GM18519 (cell line): ENCODE results near the gene C1QL1.

ENCODE experiments used
- ATAC-seq: cut with Tn5 transposase; IDR thresholded peaks from one replicate; pipeline ENCODE4 v1.9.1; 2021; ENCODE audit warnings: mild to moderate bottlenecking, moderate library complexity; ENCODE audit not compliant: unreplicated experiment, low FRiP score

C1QL1 gene

DNA sequence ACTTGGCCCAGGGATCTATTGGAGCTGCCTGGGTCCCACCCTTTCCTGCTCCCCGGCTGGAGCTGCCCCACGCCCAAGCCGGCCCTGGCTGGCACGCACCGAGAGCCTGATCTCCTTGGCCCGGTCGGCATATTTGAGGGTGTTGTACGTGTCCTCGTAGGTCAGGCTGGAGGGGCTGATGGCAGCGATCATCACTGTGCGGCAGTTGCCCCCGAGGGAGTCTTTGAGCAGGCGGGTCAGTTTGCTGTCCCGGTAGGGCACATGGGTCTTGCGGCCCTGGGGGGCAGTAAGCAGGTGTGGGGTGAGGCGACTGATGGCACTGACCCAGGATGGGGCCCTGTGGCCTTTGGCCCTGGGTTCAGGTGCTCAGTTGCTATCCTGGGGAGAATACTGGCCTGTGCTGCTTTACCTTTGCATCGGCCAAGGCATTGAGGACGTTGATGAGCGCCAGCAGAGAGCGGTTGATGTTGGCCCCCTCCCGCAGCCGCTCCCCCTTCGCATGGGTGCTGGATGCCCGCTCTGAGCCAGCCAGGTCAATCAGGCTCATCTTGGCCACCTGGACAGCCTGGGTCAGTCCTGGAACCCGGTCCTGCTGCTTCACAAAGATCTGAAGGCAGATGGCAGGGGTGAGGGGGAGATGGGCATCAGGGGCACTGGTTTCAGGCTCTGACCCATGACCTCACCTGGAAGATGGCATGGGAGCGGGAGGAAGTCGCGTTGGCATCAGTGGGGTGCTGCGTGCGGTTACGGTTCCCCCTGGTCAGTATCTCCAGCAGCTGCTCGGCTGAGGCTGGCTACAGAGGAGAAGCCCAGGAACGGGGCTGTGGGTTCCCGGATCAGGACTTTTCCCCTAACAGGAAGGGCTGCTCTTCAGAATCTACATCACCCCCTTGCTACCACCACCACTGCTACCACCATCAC is 34.0 kb downstream of the C1QL1 start:
- ATAC-seq: no peak

DNA sequence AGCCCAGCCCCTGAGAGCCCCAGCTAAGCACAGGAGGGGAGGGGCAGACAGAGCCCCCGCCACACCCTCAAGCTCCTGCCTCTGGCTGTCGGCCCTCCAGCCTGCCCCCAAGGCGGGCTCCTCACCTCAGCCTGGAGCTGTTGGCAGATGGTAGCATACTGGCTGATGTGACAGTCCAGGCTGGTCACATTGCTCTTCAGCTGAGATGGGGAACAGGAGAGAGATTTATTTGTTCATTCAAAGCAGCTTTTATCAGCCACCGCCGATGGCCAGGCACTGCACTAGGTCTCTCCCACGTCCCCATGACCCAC is 35.4 kb downstream of the C1QL1 start:
- no peak for ATAC-seq

DNA sequence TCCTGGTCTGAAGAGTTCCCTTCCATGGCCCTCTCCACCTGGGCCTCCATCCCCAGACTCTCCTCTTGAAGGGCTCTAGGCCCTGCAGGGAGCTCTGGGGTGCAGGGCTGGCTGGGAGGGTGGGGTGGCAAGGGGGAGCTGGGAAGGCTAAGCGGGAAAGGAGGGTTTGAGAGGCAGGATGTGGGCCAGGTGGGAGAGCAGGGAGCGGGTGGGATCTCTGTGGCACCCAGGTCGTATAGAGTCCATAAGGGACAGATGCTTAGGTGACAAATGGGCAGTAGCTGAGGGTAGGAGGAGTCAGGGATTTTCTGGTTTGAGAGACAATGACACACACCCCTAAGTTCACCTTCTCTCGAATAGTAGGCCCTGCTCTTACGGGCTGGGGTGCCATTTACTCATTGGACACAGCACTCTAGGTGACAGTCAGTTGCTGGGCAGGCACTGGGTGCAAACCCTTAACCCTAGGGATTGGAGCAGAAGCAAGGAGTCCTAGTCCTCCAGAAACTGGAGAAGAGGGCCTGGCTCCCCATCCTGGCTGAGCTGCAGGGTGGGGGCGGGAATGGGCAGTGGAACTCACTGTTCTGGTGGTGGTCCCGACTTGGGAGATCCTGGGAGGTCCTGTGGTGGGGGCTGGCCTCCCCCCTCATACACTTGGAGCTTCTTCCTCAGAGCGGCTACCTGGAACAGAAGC is 35.9 kb downstream of the C1QL1 start:
- no peak for ATAC-seq

DNA sequence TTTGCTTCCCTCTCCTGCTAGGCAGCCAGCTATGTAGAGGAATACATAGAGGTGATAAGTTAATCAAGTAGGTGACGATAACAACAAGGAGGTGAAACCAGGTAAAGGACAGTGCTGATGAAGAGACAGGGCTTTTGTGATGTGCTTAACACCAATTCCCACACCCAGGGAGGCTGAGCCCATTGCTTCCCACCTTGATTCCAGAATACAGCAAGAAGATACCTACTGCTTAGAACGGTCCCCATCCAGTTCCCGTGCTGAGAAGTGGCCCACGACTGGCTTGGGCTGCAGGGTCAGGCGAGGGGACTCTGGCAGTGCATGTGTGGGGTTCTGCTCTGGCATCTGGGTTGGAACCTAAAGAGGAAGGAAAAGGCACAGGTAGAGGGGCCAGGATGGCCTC is 36.7 kb downstream of the C1QL1 start:
- ATAC-seq: no peak

DNA sequence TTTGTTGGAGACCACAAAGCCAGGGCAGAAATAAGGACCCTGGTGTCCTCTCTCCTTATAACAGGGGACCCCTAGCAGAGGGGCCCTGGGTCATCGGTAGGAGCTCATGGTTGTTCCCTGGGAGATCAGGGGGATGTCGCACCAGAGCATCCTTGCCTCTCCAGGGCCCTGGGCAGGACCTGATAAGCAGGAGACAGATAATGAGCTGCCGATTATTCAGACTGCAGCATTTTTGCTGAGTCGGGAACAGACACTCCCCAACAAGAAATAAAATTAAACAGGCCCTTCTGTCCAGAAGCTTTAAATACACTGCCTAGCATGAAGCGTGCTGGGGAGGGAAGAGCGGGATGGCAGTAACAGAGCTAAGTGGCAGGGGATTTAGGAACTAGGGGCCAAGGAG is 37.4 kb downstream of the C1QL1 start:
- ATAC-seq: no peak

DNA sequence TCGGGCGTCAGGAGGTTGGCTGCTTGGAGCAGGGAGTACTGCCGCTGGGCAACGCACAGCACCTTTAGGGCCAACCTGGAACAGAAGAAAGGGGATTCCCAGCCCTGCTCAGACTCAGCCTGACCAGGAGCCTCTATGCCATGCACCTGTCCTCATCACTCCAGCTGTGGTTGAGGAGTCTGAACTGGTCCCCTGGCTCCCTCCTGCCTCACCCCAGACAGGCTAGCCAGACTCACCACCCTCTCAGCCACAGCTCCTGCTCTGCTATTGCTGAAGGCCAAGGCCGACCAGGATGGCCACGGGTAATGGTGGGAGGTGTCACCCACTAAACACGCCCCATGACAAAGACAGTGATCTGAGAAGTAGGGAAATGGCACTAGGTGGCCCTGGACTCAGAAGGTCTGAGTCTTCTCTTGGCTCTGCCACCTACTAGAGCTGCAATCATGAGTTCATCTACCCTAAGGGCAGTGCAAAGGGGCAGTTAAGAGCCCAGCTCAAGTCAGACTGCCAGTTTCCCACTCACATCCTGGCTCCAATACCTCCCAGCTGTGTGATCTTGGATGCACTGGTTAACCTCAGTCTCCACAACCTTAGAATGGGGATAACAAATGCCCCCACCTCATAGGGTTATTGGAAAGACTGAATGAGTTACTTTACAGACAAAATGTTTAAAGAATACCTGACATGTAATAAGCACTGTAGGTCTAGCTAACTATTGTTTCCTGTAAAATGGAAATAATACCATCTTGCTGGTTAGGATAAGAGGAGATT is 39.0 kb downstream of the C1QL1 start:
- no peak for ATAC-seq

DNA sequence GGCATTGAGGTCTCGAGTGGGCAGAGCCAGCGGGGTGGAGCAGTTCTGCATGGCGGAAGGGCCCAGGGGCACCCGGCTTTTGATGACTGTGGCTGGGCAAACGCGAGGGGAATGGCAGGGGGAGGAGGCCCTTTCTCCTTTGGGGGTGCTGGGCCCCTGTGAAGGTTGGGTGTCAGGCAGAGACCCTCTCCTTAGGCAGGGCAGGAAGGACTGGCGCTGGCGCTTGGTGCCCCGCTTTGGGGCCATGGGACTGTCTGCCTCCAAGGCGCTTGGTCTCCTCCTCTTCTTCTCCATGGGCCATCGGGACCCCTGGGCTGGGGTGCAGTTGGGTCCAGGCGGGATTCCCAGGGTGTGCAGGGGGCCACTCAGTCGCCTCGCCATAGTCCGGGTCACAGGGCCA is 40.0 kb downstream of the C1QL1 start:
- no peak for ATAC-seq

DNA sequence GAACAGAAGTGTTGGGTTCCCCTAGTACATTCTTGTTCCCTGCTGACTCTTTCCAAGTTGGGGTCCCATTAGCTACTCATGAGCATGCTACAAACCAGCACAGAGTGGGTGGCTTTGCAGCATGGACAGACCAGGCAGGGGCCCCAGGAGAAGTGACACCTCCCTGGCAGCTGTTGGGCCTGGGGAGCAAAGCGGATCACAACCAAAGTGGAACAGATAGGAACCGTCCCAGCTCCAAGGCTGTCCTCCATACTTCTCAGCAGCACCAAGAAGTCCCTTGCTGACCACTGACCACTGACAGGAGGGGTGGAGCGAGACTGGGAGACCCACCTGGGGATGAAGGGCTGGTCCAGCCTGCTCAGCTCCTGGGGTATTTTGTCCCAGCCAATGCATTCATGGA is 40.4 kb downstream of the C1QL1 start:
- ATAC-seq: no peak

DNA sequence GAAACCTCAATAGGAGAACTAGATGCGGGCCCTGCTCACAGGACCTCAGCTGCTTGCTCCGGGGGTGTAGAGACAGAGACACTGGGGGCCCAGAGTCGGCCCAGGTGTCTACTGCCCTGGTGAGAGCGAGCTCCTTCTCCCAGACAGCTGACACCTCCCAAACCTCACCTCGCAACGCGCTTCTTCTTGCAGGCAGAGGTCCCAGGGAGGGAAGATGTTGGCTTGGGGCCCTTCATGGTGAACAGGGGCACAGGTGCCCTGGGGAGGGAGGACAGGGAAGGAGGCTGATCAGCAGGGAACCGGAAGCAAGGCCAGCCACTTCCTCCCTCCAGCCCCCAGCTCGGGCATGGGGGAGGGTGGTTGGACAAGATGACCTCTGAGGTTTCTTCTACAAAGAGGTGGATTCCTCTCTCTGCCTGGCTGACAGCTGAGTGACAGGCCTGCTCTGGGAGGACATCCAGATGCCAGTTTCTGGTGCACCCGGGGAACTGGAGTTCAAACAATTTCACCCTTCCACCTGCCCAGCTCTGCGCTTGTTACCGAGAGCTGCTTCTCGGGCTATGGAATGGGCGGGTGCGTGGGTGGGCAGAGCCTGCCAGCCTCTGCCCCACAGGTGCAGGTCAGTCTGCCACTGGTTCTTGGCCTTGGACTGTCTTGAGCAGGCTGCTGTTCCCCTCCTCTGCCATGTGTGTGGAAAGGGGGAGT is 41.1 kb downstream of the C1QL1 start:
- no peak for ATAC-seq

DNA sequence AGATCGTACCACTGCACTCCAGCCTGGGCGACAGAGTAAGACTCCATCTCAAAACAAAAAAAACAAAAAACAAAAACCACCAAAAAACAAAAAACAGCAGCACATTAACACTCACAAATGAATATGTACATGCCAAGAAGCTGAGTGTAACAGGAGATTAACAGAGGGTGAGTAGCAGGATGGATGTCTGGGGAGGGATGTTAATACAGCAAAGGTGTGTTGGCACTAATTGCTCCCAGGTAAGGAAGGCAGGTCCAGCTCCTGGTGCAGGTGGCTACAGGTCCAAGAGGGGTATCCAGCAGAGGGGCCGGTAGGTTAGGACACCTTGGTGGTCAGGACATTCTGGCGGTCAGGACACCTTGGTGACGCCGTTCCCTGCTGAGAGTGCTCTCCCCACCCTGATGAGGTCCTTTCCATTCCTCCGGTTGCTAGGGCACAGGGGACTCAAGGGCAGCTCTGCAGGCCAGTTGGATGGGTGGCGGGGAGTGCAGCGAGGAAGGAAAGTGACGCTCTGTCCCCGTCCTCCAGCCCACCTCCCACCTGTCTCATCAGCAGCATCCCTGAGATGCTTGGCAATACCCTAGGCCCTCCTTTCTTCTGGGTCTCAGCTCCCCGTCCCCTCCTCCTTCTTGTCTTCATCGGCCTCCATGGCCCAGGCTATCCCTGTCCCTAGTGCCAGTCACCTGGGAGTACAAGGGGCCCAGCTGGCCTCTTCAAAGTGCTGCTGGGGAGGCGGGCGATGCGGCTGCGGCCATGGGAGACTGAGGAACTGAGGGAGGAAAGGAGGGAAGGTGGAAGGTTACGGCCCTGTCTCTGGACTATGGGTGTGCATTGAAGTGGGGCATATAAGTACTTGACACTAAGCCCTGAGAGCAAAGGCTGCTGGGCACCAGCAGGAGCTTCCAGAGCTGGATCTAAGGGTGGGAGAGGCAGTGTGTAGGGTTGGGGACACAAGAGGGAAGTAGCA is 42.1 kb downstream of the C1QL1 start:
- no peak for ATAC-seq

DNA sequence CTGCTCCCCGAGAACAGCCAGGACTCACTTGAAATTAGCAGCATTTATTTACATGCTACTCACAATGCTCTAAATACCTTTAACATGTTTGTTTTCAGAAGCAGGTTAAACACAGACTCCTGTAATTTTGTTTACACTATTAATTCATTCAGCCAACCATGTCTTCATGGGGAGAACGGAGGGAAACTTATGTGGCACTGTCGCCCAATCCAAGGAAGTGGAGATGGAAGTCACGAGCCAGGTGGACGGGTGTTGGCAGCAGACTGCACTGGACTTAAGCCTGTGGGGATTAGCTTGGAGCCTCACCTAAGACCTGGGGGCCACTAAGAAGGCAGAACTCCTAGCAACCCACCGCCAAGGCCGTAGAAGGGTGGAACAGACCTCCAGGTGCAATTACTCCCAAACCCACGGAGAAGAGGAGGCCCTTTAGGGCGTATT is 44.0 kb downstream of the C1QL1 start:
- no peak for ATAC-seq

DNA sequence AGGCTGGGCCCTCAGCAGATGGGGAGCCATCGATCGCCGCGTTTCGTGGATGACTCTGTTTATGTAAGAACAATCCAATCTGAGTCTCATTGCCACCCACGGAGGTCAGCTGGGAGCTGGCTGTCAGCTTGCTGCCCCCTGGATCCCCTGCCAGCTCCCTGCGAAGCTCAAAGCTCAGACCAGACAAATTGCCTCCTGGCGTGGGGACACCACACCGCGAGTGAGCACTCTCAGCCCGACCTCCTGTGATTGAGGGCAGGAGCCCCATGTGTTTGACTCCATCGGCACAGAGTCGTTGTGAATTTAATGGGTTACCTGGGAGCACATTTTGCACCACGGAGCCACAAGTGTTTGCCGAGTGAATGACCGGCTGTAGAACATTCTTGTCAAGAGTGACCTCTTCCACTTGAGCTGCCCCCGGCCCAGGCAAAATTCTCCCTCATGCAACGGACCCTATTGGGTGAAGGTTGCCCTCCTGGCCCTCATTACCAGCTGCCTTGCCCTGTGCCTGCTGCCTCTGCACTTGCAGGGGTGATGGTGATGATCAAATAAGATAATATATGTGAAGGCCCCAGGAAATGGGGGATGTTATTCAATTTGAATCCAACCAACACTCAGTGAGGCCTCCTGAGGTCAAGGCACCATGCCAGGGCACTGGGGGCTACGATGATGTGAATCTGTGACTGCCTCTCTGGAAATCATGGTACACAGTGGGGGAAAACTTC is 45.2 kb downstream of the C1QL1 start:
- no peak for ATAC-seq

DNA sequence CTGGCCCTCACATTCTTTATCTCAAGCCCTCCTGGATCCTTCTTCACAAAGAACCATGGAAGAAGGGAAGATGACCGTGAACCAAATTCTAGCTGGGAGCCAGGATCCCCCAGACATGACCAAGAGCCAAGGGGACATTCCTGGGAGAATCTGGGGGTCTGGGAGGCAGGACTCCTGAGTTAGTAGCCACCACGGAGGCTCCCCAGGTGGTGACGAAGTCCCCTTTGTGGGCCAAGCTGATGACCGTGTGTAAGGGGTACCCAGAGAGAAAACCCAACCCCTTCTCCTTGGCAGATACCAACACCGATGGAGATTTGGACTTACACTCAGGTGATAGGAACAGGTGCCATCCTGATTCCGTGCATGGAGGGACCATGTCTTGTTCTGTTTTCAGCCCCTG is 46.0 kb downstream of the C1QL1 start:
- no peak for ATAC-seq

DNA sequence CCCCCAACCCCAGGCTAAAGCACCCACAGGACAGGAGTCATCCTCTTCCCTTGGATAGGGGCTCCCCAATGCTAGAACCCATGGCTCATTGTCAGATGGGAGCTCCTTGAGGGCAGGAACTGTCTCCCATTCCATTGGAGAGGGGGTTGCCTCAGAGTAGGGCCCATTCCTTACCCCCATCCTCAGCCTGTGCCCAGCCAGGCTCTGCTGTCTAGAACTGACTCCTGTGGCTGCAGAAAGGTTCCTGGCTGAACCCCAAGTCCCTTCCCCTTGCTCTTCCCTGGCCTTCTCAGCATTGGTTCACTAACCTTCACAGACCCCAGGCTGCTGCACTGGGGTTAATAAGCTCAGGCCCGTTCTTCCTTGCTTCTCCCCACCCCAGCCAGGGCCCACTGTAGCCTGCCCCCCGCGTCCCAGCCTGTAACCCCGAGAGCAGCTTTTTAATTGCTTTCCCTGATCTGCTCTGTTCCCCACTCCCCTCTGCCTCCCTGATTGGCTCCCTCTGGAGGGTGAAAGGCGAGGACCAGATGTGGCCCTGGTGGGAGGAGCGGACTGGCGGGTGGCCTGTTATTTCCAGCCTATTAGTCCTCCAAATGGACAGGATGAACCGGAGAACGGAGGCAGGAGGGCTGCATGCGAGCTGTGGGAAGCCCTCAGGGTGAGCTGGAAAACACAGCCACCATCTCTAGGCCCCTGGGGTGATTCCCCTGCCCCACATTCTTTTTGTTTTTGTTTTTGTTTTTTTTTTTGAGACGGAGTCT is 46.8 kb downstream of the C1QL1 start:
- no peak for ATAC-seq

DNA sequence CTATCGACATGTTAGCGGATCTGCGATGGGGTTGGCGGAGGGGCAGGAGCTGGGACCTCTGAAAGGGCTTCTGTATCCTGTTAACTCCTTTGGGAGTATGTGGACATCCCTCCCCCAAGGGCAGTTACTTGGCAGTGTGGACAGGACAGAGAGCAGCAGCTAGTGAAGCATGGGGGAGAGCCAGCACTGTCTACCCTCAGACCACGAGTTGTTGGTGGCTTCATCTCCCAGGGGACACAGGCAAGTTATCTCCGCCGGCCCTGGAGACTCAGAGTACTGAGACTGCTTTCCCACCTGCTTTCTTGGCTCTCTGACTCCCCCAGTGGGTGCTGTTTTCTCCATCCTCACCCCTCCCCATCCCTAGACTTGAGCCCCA is 47.5 kb downstream of the C1QL1 start:
- ATAC-seq: no peak

DNA sequence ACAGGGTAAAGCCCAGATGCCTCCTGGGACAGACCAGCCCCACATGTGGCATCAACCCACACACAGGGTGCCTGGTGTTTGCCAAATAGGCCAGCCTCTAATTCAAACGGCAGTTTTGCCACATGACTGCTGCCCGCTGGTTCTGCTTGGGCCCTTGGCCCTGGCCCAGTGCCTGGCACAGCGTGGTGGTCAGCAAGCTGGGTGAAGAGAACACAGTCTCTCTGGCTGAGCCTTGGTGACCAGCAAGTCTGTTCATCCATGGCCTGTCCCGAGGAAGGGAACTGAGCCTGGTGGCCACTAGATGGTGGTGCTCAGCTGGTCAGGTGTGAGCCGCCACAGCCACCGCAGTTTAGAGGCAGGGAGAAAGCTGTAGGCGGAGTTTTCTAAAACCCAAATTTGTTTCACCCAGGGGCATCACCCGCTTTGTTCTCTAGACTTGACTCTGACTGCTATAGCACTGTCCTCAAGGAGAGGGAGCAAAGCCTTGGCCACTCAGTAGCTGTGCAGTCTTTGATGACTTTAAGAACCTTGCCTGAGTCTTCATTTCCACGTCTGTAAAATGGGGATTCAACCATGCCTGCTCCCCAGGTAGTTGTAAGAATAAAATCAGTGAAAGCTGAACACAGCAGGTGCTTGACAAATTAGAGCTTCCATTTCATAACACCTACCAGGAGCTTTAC is 48.1 kb downstream of the C1QL1 start:
- ATAC-seq: no peak

DNA sequence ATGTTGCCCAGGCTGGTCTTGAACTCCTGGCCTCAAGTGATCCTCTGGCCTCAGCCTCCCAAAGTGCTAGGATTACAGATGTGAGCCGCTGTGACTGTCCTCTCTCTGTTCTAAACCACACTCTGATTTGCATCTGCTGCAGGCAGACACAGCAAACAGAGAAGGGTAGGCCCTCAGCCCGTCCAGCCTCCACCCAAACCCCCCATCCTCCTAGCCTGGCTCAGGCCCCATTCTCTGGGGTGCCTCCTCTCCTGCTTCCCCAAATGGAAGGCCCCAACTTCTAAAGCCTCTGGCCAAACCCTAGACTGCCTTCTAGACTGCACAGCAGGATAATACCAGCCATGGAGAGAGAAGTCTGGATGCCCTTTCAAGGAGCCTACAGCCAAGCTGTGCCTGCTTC is 48.7 kb downstream of the C1QL1 start:
- ATAC-seq: no peak

DNA sequence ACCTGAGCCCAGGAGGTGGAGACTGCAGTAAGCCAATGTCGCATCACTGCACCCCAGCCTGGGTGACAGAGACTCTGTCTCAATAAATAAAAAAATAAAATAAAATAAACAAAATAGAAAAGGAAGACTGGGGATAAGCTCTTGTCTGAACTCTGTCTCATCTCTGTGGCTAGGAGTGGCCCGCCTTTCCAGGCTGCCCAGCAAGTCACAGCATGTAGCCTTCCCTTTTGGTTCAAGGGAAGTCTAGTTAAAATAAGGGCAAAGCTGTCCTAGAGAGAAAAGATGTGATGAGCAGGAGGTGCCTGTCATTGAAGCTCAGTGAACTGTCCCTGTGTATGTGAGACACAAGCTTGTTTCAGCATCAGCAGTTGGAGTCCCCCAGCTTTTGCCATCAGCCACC is 50.1 kb downstream of the C1QL1 start:
- no peak for ATAC-seq
